GM06990 (cell line): ENCODE results near the gene TRIM32.
A peak's percentile ranks its signal among the peaks of the same experiment; 100 is the strongest.

ENCODE experiments used
- DNase-seq: peaks from one replicate; pipeline ENCODE4 v3.0.0-alpha.2; 2011; ENCODE audit not compliant: insufficient read length; ENCODE audit errors: extremely low read depth
- H3K27me3 ChIP-seq: replicated peaks from 2 replicates; pipeline ENCODE4 v1.6.0; 2011; ENCODE audit warnings: low read length; ENCODE audit not compliant: control insufficient read depth, insufficient read depth
- H3K36me3 ChIP-seq: 2 replicates; pipeline ENCODE4 v1.5.1; 2011; ENCODE audit warnings: low read length; ENCODE audit not compliant: control insufficient read depth, insufficient read depth
- H3K4me3 ChIP-seq: replicated peaks from 2 replicates; pipeline ENCODE4 v1.5.1; 2011; ENCODE audit warnings: low read depth, mild to moderate bottlenecking, control low read depth, low read length
- CTCF ChIP-seq: IDR thresholded peaks from 2 replicates; pipeline ENCODE4 v1.5.1; 2011; ENCODE audit warnings: low read length, control low read depth, mild to moderate bottlenecking, inconsistent platforms; ENCODE audit not compliant: insufficient read depth, poor library complexity, severe bottlenecking

Gene TRIM32

GRCh38 chr9:116720111-116720510 lies 33.0 kb downstream of the TRIM32 start:
- no peak for DNase-seq
- Histone ChIP-seq H3K4me3 (no peak overlapping the region), H3K36me3 (no peaks in the 10 kb centered on the region), H3K27me3 (peaks cover 1% of the 10 kb centered on the region; the same call in 1 of the 2 replicates)
- no peak for TF ChIP-seq CTCF

- DNase-seq = no peak
- no peak overlapping the region for H3K4me3 ChIP-seq
- peaks cover 1% of the 10 kb centered on the region; the same call in 1 of the 2 replicates for H3K27me3 ChIP-seq
- no peaks in the 10 kb centered on the region for H3K36me3 ChIP-seq
- no peak for TF ChIP-seq CTCF
These were observed 34.3 kb downstream of the TRIM32 start for GRCh38 chr9:116721411-116721810.

GRCh38 chr9:116721944-116722343 lies 34.8 kb downstream of the TRIM32 start:
- no peak for TF ChIP-seq CTCF
- Histone ChIP-seq H3K36me3 (no peaks in the 10 kb centered on the region), H3K27me3 (peaks cover 1% of the 10 kb centered on the region; the same call in 1 of the 2 replicates), H3K4me3 (no peak overlapping the region)
- DNase-seq = no peak

GRCh38 chr9:116724123-116724522 lies 37.0 kb downstream of the TRIM32 start:
- Histone ChIP-seq H3K27me3 (peaks cover 1% of the 10 kb centered on the region; the same call in 1 of the 2 replicates), H3K4me3 (no peak overlapping the region), H3K36me3 (no peaks in the 10 kb centered on the region)
- no peak for DNase-seq
- no peak for TF ChIP-seq CTCF

GRCh38 chr9:116726602-116727001 lies 39.5 kb downstream of the TRIM32 start:
- no peak for DNase-seq
- Histone ChIP-seq H3K27me3 (no peaks in the 10 kb centered on the region), H3K4me3 (no peak overlapping the region), H3K36me3 (no peaks in the 10 kb centered on the region)
- no peak for TF ChIP-seq CTCF

- H3K4me3 ChIP-seq = no peak overlapping the region
- DNase-seq = peak; percentile 13
- no peaks in the 10 kb centered on the region for H3K27me3 ChIP-seq
- TF ChIP-seq CTCF = no peak
- no peaks in the 10 kb centered on the region for H3K36me3 ChIP-seq
These were observed 46.0 kb downstream of the TRIM32 start for GRCh38 chr9:116733010-116733641.
